ENCODE measurements around the gene SEMA5B.

The SEMA5B gene

GRCh38 chr3:122875547-122876127 is 151.9 kb downstream of the SEMA5B start:
- H3K4me2 ChIP-seq (ENCODE audit: low read length), result no peak overlapping the region
- H4K20me1 ChIP-seq (ENCODE audit: insufficient read depth, low read length), result no peaks in the 10 kb centered on the region
- H3K9me2 ChIP-seq (ENCODE audit: low read depth, low read length), result no peaks in the 10 kb centered on the region
- H3K36me3 ChIP-seq (ENCODE audit: insufficient read depth, low read length), result no peaks in the 10 kb centered on the region
- H3K79me2 ChIP-seq (ENCODE audit: insufficient read depth, low read length), result no peaks in the 10 kb centered on the region
- no peaks in the 10 kb centered on the region for H3K9me3 ChIP-seq (ENCODE audit: low read length)
- TF ChIP-seq CTCF (IDR thresholded peaks at IDR 0.05; ENCODE audit: low read length) (no peak), EZH2 (IDR thresholded peaks at IDR 0.05; ENCODE audit: borderline replicate concordance, low read length) (no peak)
- no peaks in the 10 kb centered on the region for H3F3A ChIP-seq (ENCODE audit: insufficient read depth, low read length)
- no peak overlapping the region for H3K4me3 ChIP-seq (ENCODE audit: low read depth, low read length, poor library complexity, severe bottlenecking)
- no peaks in the 10 kb centered on the region for H3K4me1 ChIP-seq (ENCODE audit: insufficient read depth, low read length, severe bottlenecking)
- H3K27me3 ChIP-seq (ENCODE audit: insufficient read depth, low read length), result no peaks in the 10 kb centered on the region
- no peak overlapping the region for H3K9ac ChIP-seq (ENCODE audit: low read length)
- H3K27ac ChIP-seq (ENCODE audit: low read depth, low read length, poor library complexity, severe bottlenecking), result no peak overlapping the region
- no peak overlapping the region for H2AFZ ChIP-seq (ENCODE audit: low read length)

DNA sequence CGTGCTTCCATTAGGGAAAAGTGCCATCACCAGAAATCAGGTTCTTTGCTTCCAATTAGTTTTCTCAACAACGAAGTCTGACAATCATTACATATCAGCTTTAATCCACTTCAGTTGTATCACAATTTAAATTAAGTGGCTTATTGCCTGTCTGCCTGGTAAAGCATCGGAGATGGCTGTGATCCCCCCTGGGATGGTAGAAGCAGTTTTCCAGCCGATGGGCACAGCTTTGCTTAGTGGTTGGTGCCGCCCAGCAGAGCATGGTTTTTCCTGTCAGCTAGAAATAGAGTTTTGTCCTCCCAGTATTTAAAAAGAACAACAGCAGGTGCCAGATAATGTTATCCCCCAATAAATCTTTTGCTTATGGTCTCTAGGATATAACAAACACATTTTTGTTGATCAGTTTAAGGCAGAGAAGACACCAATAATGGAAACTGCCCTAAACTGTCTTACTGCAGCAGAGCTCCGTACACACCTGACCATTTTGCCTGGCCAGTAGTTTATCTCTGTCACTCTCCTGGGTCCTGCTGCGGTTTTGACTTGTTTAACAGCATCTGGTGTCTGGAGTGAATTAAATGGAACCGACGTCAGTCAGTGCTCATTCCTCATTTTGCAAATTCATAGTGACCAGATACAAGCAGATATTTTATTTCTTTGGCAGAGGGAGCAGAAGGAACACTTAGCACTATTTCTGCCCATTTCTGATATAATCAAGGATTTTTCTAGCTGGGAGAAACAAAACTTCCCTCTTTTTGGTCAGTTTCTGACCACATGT is 153.6 kb downstream of the SEMA5B start:
- Histone ChIP-seq H3K4me1 (ENCODE audit: insufficient read depth, low read length, severe bottlenecking) (no peaks in the 10 kb centered on the region), H3K27me3 (ENCODE audit: insufficient read depth, low read length) (no peaks in the 10 kb centered on the region), H3K27ac (ENCODE audit: low read depth, low read length, poor library complexity, severe bottlenecking) (no peak overlapping the region), H3K4me3 (ENCODE audit: low read depth, low read length, poor library complexity, severe bottlenecking) (no peak overlapping the region), H3K9ac (ENCODE audit: low read length) (no peak overlapping the region), H3K36me3 (ENCODE audit: insufficient read depth, low read length) (no peaks in the 10 kb centered on the region), H3F3A (ENCODE audit: insufficient read depth, low read length) (no peaks in the 10 kb centered on the region), H3K9me2 (ENCODE audit: low read depth, low read length) (no peaks in the 10 kb centered on the region), H3K4me2 (ENCODE audit: low read length) (no peak overlapping the region), H3K9me3 (ENCODE audit: low read length) (no peaks in the 10 kb centered on the region), H4K20me1 (ENCODE audit: insufficient read depth, low read length) (no peaks in the 10 kb centered on the region), H3K79me2 (ENCODE audit: insufficient read depth, low read length) (no peaks in the 10 kb centered on the region), H2AFZ (ENCODE audit: low read length) (no peak overlapping the region)
- no peak for TF ChIP-seq EZH2 (IDR thresholded peaks at IDR 0.05; ENCODE audit: borderline replicate concordance, low read length)
- no peak for TF ChIP-seq CTCF (IDR thresholded peaks at IDR 0.05; ENCODE audit: low read length)

DNA sequence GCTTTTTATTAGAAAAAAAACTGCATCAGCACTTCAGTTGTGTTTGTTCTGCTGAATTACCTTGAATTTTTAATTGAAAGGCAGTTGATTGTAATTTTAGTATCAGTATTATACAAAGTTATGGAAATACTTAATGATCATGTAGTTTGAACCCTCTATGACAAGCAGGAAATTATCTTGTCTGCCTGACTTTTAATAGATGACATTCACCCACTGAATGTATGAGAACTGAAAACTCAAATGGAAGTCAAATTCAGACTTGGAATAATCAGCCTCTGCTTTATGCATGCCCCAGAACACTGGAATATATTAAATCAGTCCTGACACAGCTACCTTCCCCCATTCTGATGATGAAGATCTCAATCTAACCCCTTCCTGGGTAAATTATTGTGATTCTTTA is 159.2 kb downstream of the SEMA5B start:
- no peaks in the 10 kb centered on the region for H3K4me1 ChIP-seq (ENCODE audit: insufficient read depth, low read length, severe bottlenecking)
- H3K9me3 ChIP-seq (ENCODE audit: low read length), result no peaks in the 10 kb centered on the region
- no peak overlapping the region for H3K4me2 ChIP-seq (ENCODE audit: low read length)
- H3K79me2 ChIP-seq (ENCODE audit: insufficient read depth, low read length), result no peaks in the 10 kb centered on the region
- H4K20me1 ChIP-seq (ENCODE audit: insufficient read depth, low read length), result no peaks in the 10 kb centered on the region
- H3K27me3 ChIP-seq (ENCODE audit: insufficient read depth, low read length), result no peaks in the 10 kb centered on the region
- H2AFZ ChIP-seq (ENCODE audit: low read length), result no peak overlapping the region
- H3K4me3 ChIP-seq (ENCODE audit: low read depth, low read length, poor library complexity, severe bottlenecking), result no peak overlapping the region
- TF ChIP-seq EZH2 (IDR thresholded peaks at IDR 0.05; ENCODE audit: borderline replicate concordance, low read length), result no peak
- TF ChIP-seq CTCF (IDR thresholded peaks at IDR 0.05; ENCODE audit: low read length), result no peak
- H3K9me2 ChIP-seq (ENCODE audit: low read depth, low read length), result no peaks in the 10 kb centered on the region
- H3K36me3 ChIP-seq (ENCODE audit: insufficient read depth, low read length), result no peaks in the 10 kb centered on the region
- no peak overlapping the region for H3K27ac ChIP-seq (ENCODE audit: low read depth, low read length, poor library complexity, severe bottlenecking)
- H3F3A ChIP-seq (ENCODE audit: insufficient read depth, low read length), result no peaks in the 10 kb centered on the region
- no peak overlapping the region for H3K9ac ChIP-seq (ENCODE audit: low read length)
